HepG2 (cell line): ENCODE data around the gene MRPL18. TPM values are rescaled to one million over a fixed set of nuclear protein-coding genes. Genes with fewer than 3 reads are reported as not detected.
A peak's percentile ranks its signal among the peaks of the same experiment; 100 is the strongest.

Experiments used
- ATAC-seq: fragments of 200-7000 bp; cut with Tn5 transposase; 3 replicates; pipeline ENCODE4 v1.9.1; 2020; ENCODE audit warnings: mild to moderate bottlenecking, moderate library complexity
- BruUV-seq: library from RNA; stranded (reverse); fragments of 400-500 nt; replicated peaks from 2 replicates; lab custom pipeline; 2021; lab: Mats Ljungman, UMichigan
- CTCF ChIA-PET: fragments of 300-600 bp; formaldehyde crosslinking; extraction: SDS; loops from one replicate; lab custom pipeline; 2021; ENCODE audit warnings: low total read pairs, inconsistent platforms, low intra/inter-chr PET ratio; lab: Yijun Ruan, JAX
- POLR2A ChIA-PET: fragments of 350-600 bp; sonication (Branson Sonifier 250); formaldehyde crosslinking; loops from one replicate; lab custom pipeline; 2020; ENCODE audit warnings: antibody characterized with exemption, inconsistent platforms; lab: Yijun Ruan, JAX
- DNase-seq: peaks from one replicate; pipeline ENCODE4 v3.0.0-alpha.2; 2015; ENCODE audit warnings: low spot score
- FAIRE-seq: peaks from 3 replicates; lab custom pipeline; 2011; peaks lifted over from hg19 to GRCh38; lab: Jason Lieb, UNC
- H2AFZ ChIP-seq: one replicate; pipeline ENCODE4 v1.6.1; 2011; ENCODE audit warnings: low read length, inconsistent platforms
- H3K27ac ChIP-seq: fragments of 300-600 bp; 3 replicates; pipeline ENCODE4 v1.8.0; 2011; ENCODE audit warnings: mixed run types, mild to moderate bottlenecking, mixed read lengths, low read length, inconsistent platforms; ENCODE audit not compliant: insufficient read depth; ENCODE audit errors: extremely low read length
- H3K27me3 ChIP-seq, 2 experiments: fragments of 200-600 bp in 1 of 2; 2 replicates in 1 of 2; 3 replicates in 1 of 2; pipeline versions ENCODE4 v1.6.0 to v1.8.0; 2011; ENCODE audit warnings: low read length in 2 of 2, mild to moderate bottlenecking in 2 of 2, moderate library complexity in 2 of 2, inconsistent platforms in 1 of 2; ENCODE audit not compliant: insufficient read depth in 2 of 2, control insufficient read depth in 1 of 2
- H3K36me3 ChIP-seq, 2 experiments: fragments of 200-600 bp in 1 of 2; replicated peaks in 1 of 2; 2 replicates in 1 of 2; 3 replicates in 1 of 2; pipeline versions ENCODE4 v1.5.1 to v1.8.0; 2011; ENCODE audit warnings: low read length in 2 of 2, inconsistent platforms in 1 of 2; ENCODE audit not compliant: insufficient read depth in 2 of 2, control insufficient read depth in 1 of 2
- H3K4me1 ChIP-seq: 2 replicates; pipeline ENCODE4 v1.5.1; 2012; ENCODE audit warnings: low read length, inconsistent platforms; ENCODE audit not compliant: insufficient read depth
- H3K4me2 ChIP-seq: 2 replicates; pipeline ENCODE4 v1.6.0; 2011; ENCODE audit warnings: low read depth, low read length, inconsistent platforms
- H3K4me3 ChIP-seq, 3 experiments: fragments of 200-600 bp in 1 of 3; sonication (generic), shearing (Covaris generic) in 1 of 3; replicated peaks in 1 of 3; 2 replicates each; pipeline ENCODE4 v1.5.1; 2011 to 2016; ENCODE audit warnings: low read length in 3 of 3, inconsistent platforms in 2 of 3, low read depth in 2 of 3, mild to moderate bottlenecking in 2 of 3, control low read depth in 1 of 3, mixed read lengths in 1 of 3; ENCODE audit not compliant: insufficient read depth in 1 of 3
- H3K79me2 ChIP-seq: one replicate; pipeline ENCODE4 v1.6.1; 2011; ENCODE audit warnings: low read length, inconsistent platforms; ENCODE audit not compliant: insufficient read depth
- H3K9ac ChIP-seq: 2 replicates; pipeline ENCODE4 v1.6.0; 2011; ENCODE audit warnings: mild to moderate bottlenecking, low read depth, low read length, inconsistent platforms; ENCODE audit not compliant: insufficient read depth
- H3K9me3 ChIP-seq: 2 replicates; pipeline ENCODE4 v1.5.1; 2012; ENCODE audit warnings: mild to moderate bottlenecking, low read length
- H4K20me1 ChIP-seq: 2 replicates; pipeline ENCODE4 v1.6.0; 2011; ENCODE audit warnings: inconsistent platforms, mild to moderate bottlenecking, low read length, moderate library complexity; ENCODE audit not compliant: insufficient read depth
- ERF ChIP-seq: IDR thresholded peaks from 2 replicates; pipeline ENCODE4 v1.6.1; 2018; ENCODE audit warnings: missing biosample characterization, missing genetic modification reagents
- FOXK1 ChIP-seq: sonication (generic); formaldehyde crosslinking; IDR thresholded peaks from 2 replicates; pipeline ENCODE4 v1.4.0; 2020; ENCODE audit warnings: low read depth, missing genetic modification reagents, borderline replicate concordance
- GATAD1 ChIP-seq: IDR thresholded peaks from 2 replicates; pipeline ENCODE4 v1.6.1; 2016; ENCODE audit warnings: missing genetic modification reagents, missing compliant biosample characterization
- JARID2 ChIP-seq: sonication (generic); formaldehyde crosslinking; IDR thresholded peaks from 2 replicates; pipeline ENCODE4 v1.8.1; 2023; ENCODE audit warnings: missing genetic modification reagents, inconsistent platforms; ENCODE audit not compliant: insufficient replicate concordance
- MAFK ChIP-seq, 2 experiments: IDR thresholded peaks in 1 of 2; conservative IDR thresholded peaks in 1 of 2; 2 replicates each; pipeline ENCODE4 v1.6.1; 2011; ENCODE audit warnings: improper control_type of control experiment in 2 of 2, low read length in 2 of 2
- MYPOP ChIP-seq: sonication (generic); formaldehyde crosslinking; IDR thresholded peaks from 2 replicates; pipeline ENCODE4 v1.8.1; 2023; ENCODE audit warnings: mild to moderate bottlenecking, moderate library complexity, missing genetic modification reagents
- NFE2L2 ChIP-seq: fragments of 150-350 bp; IDR thresholded peaks from 2 replicates; pipeline ENCODE4 v1.6.1; 2014; ENCODE audit warnings: low read length
- TRAFD1 ChIP-seq: sonication (generic); formaldehyde crosslinking; IDR thresholded peaks from 2 replicates; pipeline ENCODE4 v1.5.1; 2020; ENCODE audit warnings: missing genetic modification reagents, mild to moderate bottlenecking, borderline replicate concordance
- TSC22D2 ChIP-seq: sonication (generic); formaldehyde crosslinking; IDR thresholded peaks from 2 replicates; pipeline ENCODE4 v1.5.1; 2020; ENCODE audit warnings: missing genetic modification reagents, mild to moderate bottlenecking, borderline replicate concordance
- ZFP1 ChIP-seq: IDR thresholded peaks from 2 replicates; pipeline ENCODE4 v1.6.1; 2016
- ZNF251 ChIP-seq: sonication (generic); formaldehyde crosslinking; IDR thresholded peaks from 2 replicates; pipeline ENCODE4 v1.9.0; 2021; ENCODE audit warnings: mild to moderate bottlenecking, missing genetic modification reagents
- ZNF512B ChIP-seq: sonication (generic); formaldehyde crosslinking; IDR thresholded peaks from 2 replicates; pipeline ENCODE4 v1.5.1; 2020; ENCODE audit warnings: missing genetic modification reagents, mild to moderate bottlenecking, borderline replicate concordance
- ZNF598 ChIP-seq: sonication (generic); formaldehyde crosslinking; IDR thresholded peaks from 2 replicates; pipeline ENCODE4 v1.5.1; 2020; ENCODE audit warnings: mild to moderate bottlenecking, missing genetic modification reagents, borderline replicate concordance
- ZNF740 ChIP-seq: sonication (generic); formaldehyde crosslinking; IDR thresholded peaks from 2 replicates; pipeline ENCODE4 v1.4.0; 2020; ENCODE audit warnings: missing genetic modification reagents
- WGBS: methylation state at CpG from one replicate; pipeline ENCODE4 v1.1.6; 2017; ENCODE audit warnings: low lambda C conversion rate; 5-methylcytosine and 5-hydroxymethylcytosine counted together
- in situ Hi-C: cut with HindIII; loops from 2 replicates; pipeline ENCODE4 v1.10.0; 2017; ENCODE audit warnings: low pct_unique_long_range_greater_than_20kb; ENCODE audit not compliant: extremely low pct_ligation_motif_present
- intact Hi-C: fragments of 100-400 bp; cut with micrococcal nuclease; formaldehyde crosslinking; loops from one replicate; pipeline ENCODE4 v1.10.0; 2022; ENCODE audit not compliant: unreplicated experiment
- polyA plus RNA-seq, 8 experiments: library from polyadenylated mRNA; depleted of rRNA in 3 of 8; stranded (reverse) in 7 of 8; unstranded in 1 of 8; fragments of >200 nt; fragmentation: Illumina TruSeq in 4 of 8; extraction: Trizol in 4 of 8; gene quantifications; 2 replicates each; pipeline versions ENCODE4 v1.2.1 to v1.2.3, GENCODE V29; 2011 to 2016; ENCODE audit warnings: low read depth in 4 of 8, missing spikeins in 1 of 8, mixed read lengths in 1 of 8; ENCODE audit not compliant: insufficient read depth in 1 of 8
- total RNA-seq, 5 experiments: library from RNA; depleted of rRNA; stranded (reverse); fragments of >200 nt; fragmentation: Illumina TruSeq; extraction: Trizol; gene quantifications; 2 replicates each; pipeline ENCODE4 v1.2.3, GENCODE V29; 2016; ENCODE audit warnings: low read depth in 1 of 5

Gene MRPL18
- total and polyA plus RNA-seq, 2 of the 13 experiments (the other 11 are each of a cell fraction or from before 2014, with no cell fraction given) = 85.6 to 176 TPM

GRCh38 chr6:159742165-159742564, 48.1 kb upstream of the MRPL18 start:
- WGBS = 94% methylated on average over 1 of the region's 1 CpG

GRCh38 chr6:159745081-159745480, 45.2 kb upstream of the MRPL18 start:
- peaks cover 30% of the 10 kb centered on the region for H3K79me2 ChIP-seq
- no peak overlapping the region for H3K4me2 ChIP-seq
- no peak for TF ChIP-seq ZNF512B (CRISPR knock-in tag)
- TF ChIP-seq ERF (CRISPR knock-in tag) = no peak
- no peak for TF ChIP-seq MYPOP (CRISPR knock-in tag)
- no peak for TF ChIP-seq TRAFD1 (CRISPR knock-in tag)
- no peak for TF ChIP-seq ZNF740 (CRISPR knock-in tag)
- TF ChIP-seq FOXK1 (CRISPR knock-in tag) = no peak
- TF ChIP-seq GATAD1 = no peak
- TF ChIP-seq JARID2 (CRISPR knock-in tag) = no peak
- no peak for TF ChIP-seq ZNF598 (CRISPR knock-in tag)
- no peak for TF ChIP-seq TSC22D2 (CRISPR knock-in tag)
- no peak for TF ChIP-seq ZFP1 (CRISPR knock-in tag)

More at GRCh38 chr6:159742165-159742564, 48.1 kb upstream of the MRPL18 start:
- ATAC-seq (no peak), DNase-seq (no peak), FAIRE-seq (no peak)
- Histone ChIP-seq H3K27me3 (no peaks in the 10 kb centered on the region), H4K20me1 (peaks cover 22% of the 10 kb centered on the region), H3K4me3 (no peak overlapping the region), H3K9me3 (no peaks in the 10 kb centered on the region), H3K27ac (peak overlapping the region; percentile 22), H3K9ac (no peak overlapping the region), H3K4me1 (no peaks in the 10 kb centered on the region), H3K4me2 (no peak overlapping the region), H3K36me3 (peaks cover 26 to 90% of the 10 kb centered on the region in 2 experiments), H3K79me2 (peaks cover 56% of the 10 kb centered on the region), H2AFZ (no peak overlapping the region)
- BruUV-seq = no TSS peak
- 0 out of 4 replicates have a peak, but pooled peaks have one; percentile 10 to 32 for TF ChIP-seq MAFK (conservative IDR thresholded peaks at IDR 0.05 in 1 of 2, IDR thresholded peaks at IDR 0.05 in 1 of 2; ENCODE audit: low read length in 2 of 2)
- peak; percentile 78 for TF ChIP-seq NFE2L2
- no peak for TF ChIP-seq ZNF251 (CRISPR knock-in tag)
- CTCF ChIA-PET = no interaction called here
- in situ Hi-C loops = no loop called here
- POLR2A ChIA-PET = interaction anchor here (0.6 to 2.4 kb wide), 3 partner anchors 15 to 209 kb away, joined by 3 to 8 read pairs (median 3); partner anchors contain the start of genes SOD2 and WTAP
- intact Hi-C loops = no loop called here

More at GRCh38 chr6:159745081-159745480, 45.2 kb upstream of the MRPL18 start:
- ChIA-PET CTCF (no interaction called here), POLR2A (interaction anchor here (1.1 kb wide), 1 partner anchor 13 kb away, joined by 3 read pairs; no protein-coding TSS in a partner anchor)
- Histone ChIP-seq H3K4me3 (no peak overlapping the region), H4K20me1 (0 out of 2 replicates have a peak, but pooled peaks cover 4% of the 10 kb centered on the region), H3K27me3 (no peaks in the 10 kb centered on the region), H3K27ac (no peak overlapping the region), H3K36me3 (peaks cover 29 to 89% of the 10 kb centered on the region in 2 experiments), H3K9ac (no peak overlapping the region), H3K4me1 (no peaks in the 10 kb centered on the region), H2AFZ (no peak overlapping the region), H3K9me3 (no peaks in the 10 kb centered on the region)
- no TSS peak for BruUV-seq
- in situ Hi-C loops = no loop called here
- DNase-seq (no peak), ATAC-seq (no peak), FAIRE-seq (no peak)
- intact Hi-C loops = no loop called here
- 98% methylated on average over 7 of the region's 7 CpGs for WGBS
